Keratinocyte (primary cell): ENCODE measurements around the gene SCAANT1.

Source experiments
- EZH2 ChIP-seq: IDR thresholded peaks from one replicate; pipeline ENCODE4 v1.6.1; 2012; ENCODE audit warnings: inconsistent platforms, mild to moderate bottlenecking, low read length, moderate library complexity
- TF ChIP-seq, protein P1 (sequence below), 3 experiments: IDR thresholded peaks in 1 of 3; conservative IDR thresholded peaks in 1 of 3; optimal IDR thresholded peaks in 1 of 3; 2 replicates in 2 of 3; 3 replicates in 1 of 3; pipeline versions ENCODE3 to v1.5.1; 2011; ENCODE audit warnings: low read length in 3 of 3, mild to moderate bottlenecking in 3 of 3, moderate library complexity in 2 of 3, control low read depth in 1 of 3, inconsistent platforms in 1 of 3; ENCODE audit not compliant: insufficient read depth in 2 of 3; ENCODE audit errors: extremely low read depth in 1 of 3

DNA sequence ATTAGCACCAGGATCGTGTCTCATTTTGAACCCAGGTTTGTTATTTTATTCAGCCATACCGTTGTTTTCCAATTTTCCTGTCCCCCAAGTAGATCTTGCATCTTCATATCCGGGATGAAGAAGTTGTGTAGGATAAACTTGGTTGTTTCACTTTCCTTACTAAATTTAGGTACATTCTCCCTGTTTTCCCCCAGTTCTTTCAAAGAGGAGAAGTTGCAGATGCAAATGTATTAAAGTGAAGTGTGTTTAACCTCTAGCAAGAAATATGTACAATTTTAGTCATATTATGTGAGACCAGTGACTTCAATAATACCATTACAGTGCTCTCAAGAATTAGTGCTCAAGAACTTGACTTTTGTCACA is 47.2 kb downstream of the SCAANT1 start:
- TF ChIP-seq, protein P1, sequence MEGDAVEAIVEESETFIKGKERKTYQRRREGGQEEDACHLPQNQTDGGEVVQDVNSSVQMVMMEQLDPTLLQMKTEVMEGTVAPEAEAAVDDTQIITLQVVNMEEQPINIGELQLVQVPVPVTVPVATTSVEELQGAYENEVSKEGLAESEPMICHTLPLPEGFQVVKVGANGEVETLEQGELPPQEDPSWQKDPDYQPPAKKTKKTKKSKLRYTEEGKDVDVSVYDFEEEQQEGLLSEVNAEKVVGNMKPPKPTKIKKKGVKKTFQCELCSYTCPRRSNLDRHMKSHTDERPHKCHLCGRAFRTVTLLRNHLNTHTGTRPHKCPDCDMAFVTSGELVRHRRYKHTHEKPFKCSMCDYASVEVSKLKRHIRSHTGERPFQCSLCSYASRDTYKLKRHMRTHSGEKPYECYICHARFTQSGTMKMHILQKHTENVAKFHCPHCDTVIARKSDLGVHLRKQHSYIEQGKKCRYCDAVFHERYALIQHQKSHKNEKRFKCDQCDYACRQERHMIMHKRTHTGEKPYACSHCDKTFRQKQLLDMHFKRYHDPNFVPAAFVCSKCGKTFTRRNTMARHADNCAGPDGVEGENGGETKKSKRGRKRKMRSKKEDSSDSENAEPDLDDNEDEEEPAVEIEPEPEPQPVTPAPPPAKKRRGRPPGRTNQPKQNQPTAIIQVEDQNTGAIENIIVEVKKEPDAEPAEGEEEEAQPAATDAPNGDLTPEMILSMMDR (optimal IDR thresholded peaks at IDR 0.05 in 1 of 3, IDR thresholded peaks at IDR 0.05 in 1 of 3, conservative IDR thresholded peaks at IDR 0.05 in 1 of 3; ENCODE audit: extremely low read depth in 1 of 3, insufficient read depth in 2 of 3, low read length in 3 of 3): no peak
- TF ChIP-seq EZH2: no peak
